Liver (tissue), 9 donors: ENCODE data around the gene NECTIN1. TPM values are rescaled to one million over a fixed set of nuclear protein-coding genes. Genes with fewer than 3 reads are reported as not detected.

Source experiments
- DNase-seq: peaks from one replicate; pipeline ENCODE4 v3.0.0-alpha.2; 2017; ENCODE audit warnings: low spot score
- H3K27ac ChIP-seq, 2 donors: one replicate each; pipeline ENCODE4 v1.7.0; 2013; ENCODE audit warnings: inconsistent platforms in 2 of 2, low read length in 2 of 2, control low read depth in 1 of 2, low read depth in 1 of 2, mild to moderate bottlenecking in 1 of 2
- H3K27me3 ChIP-seq, 4 donors: one replicate each; pipeline versions ENCODE4 v1.6.1 to v1.7.0; 2013; ENCODE audit warnings: low read length in 3 of 4, inconsistent platforms in 1 of 4, mild to moderate bottlenecking in 1 of 4, moderate library complexity in 1 of 4; ENCODE audit not compliant: control insufficient read depth in 4 of 4, insufficient read depth in 4 of 4
- H3K36me3 ChIP-seq, 4 donors: one replicate each; pipeline versions ENCODE4 v1.6.1 to v1.7.0; 2013; ENCODE audit warnings: low read length in 3 of 4, mild to moderate bottlenecking in 3 of 4, low read depth in 1 of 4, moderate library complexity in 1 of 4; ENCODE audit not compliant: control insufficient read depth in 4 of 4, insufficient read depth in 3 of 4
- H3K4me1 ChIP-seq, 4 donors: one replicate each; pipeline versions ENCODE4 v1.6.1 to v1.7.0; 2013; ENCODE audit warnings: low read length in 3 of 4, mild to moderate bottlenecking in 3 of 4, moderate library complexity in 1 of 4; ENCODE audit not compliant: control insufficient read depth in 4 of 4, insufficient read depth in 4 of 4
- H3K4me3 ChIP-seq, 3 donors: one replicate each; pipeline versions ENCODE4 v1.6.1 to v1.7.0; 2013; ENCODE audit warnings: low read length in 3 of 3, control low read depth in 1 of 3, low read depth in 1 of 3, mild to moderate bottlenecking in 1 of 3
- H3K9ac ChIP-seq, 2 donors: one replicate each; pipeline ENCODE4 v1.7.0; 2013; ENCODE audit warnings: low read length in 2 of 2, mild to moderate bottlenecking in 2 of 2, moderate library complexity in 2 of 2, control low read depth in 1 of 2, low read depth in 1 of 2
- H3K9me3 ChIP-seq, 4 donors: one replicate each; pipeline versions ENCODE4 v1.6.1 to v1.7.0; 2013; ENCODE audit warnings: low read length in 3 of 4; ENCODE audit not compliant: control insufficient read depth in 4 of 4
- ATF3 ChIP-seq: IDR thresholded peaks from 2 replicates; pipeline ENCODE4 v1.6.1; 2016; ENCODE audit warnings: antibody characterized with exemption
- FOXA1 ChIP-seq: IDR thresholded peaks from 2 replicates; pipeline ENCODE4 v1.6.1; 2016; ENCODE audit warnings: antibody characterized with exemption
- GABPA ChIP-seq, 2 donors: IDR thresholded peaks in 1 of 2; conservative IDR thresholded peaks in 1 of 2; 2 replicates each; pipeline ENCODE4 v1.6.1; 2016; ENCODE audit warnings: antibody characterized with exemption in 2 of 2, mild to moderate bottlenecking in 1 of 2, moderate library complexity in 1 of 2
- HNF4G ChIP-seq: IDR thresholded peaks from 2 replicates; pipeline ENCODE4 v1.6.1; 2016; ENCODE audit warnings: antibody characterized with exemption
- MAX ChIP-seq: IDR thresholded peaks from 2 replicates; pipeline ENCODE4 v1.6.1; 2016; ENCODE audit warnings: antibody characterized with exemption
- RXRA ChIP-seq, 2 donors: IDR thresholded peaks; 2 replicates each; pipeline ENCODE4 v1.6.1; 2017 to 2018; ENCODE audit warnings: antibody characterized with exemption in 2 of 2, mild to moderate bottlenecking in 1 of 2
- SP1 ChIP-seq: IDR thresholded peaks from 2 replicates; pipeline ENCODE4 v1.6.1; 2018; ENCODE audit warnings: antibody characterized with exemption, mild to moderate bottlenecking
- TAF1 ChIP-seq: conservative IDR thresholded peaks from 2 replicates; pipeline ENCODE4 v1.6.1; 2016; ENCODE audit warnings: antibody characterized with exemption, mild to moderate bottlenecking
- YY1 ChIP-seq: IDR thresholded peaks from 2 replicates; pipeline ENCODE4 v1.6.1; 2016; ENCODE audit warnings: antibody characterized with exemption, mild to moderate bottlenecking
- ZBTB33 ChIP-seq: IDR thresholded peaks from 2 replicates; pipeline ENCODE4 v1.6.1; 2016; ENCODE audit warnings: antibody characterized with exemption
- WGBS: extraction: QIAGEN DNeasy Blood & Tissue Kit; methylation state at CpG from one replicate; pipeline ENCODE4 v1.1.7; 2013; 5-methylcytosine and 5-hydroxymethylcytosine counted together
- polyA plus RNA-seq, 2 donors: library from polyadenylated mRNA; stranded (reverse) in 1 of 2; unstranded in 1 of 2; fragments of 200-250 nt in 1 of 2; fragments of >200 nt in 1 of 2; fragmentation: Nextera tagmentation in 1 of 2; extraction: Ambion mirVana in 1 of 2; gene quantifications; one replicate each; pipeline versions ENCODE4 v1.2.1 to v1.2.3, GENCODE V29; 2013 to 2015
- total RNA-seq, 2 donors: library from RNA; depleted of rRNA; stranded (reverse); fragments of >200 nt; gene quantifications; one replicate each; pipeline ENCODE4 v1.2.3, GENCODE V29; 2014
- donor health status: healthy.
- donor health status: healthy.
- donor health status: healthy.
- donor health status: healthy.
- donor health status: healthy.

NECTIN1 gene
- total and polyA plus RNA-seq, 4 donors: 0.69 to 7.7 (median 5.0) TPM

- no peaks in the 10 kb centered on the region for H3K36me3 ChIP-seq
- peaks cover 0 to 2% (median 0%) of the 10 kb centered on the region in 4 donors for H3K9me3 ChIP-seq
- no peak overlapping the region for H3K9ac ChIP-seq
- TF ChIP-seq HNF4G (no peak), RXRA (IDR thresholded peaks at IDR 0.05) (no peak), YY1 (no peak), ZBTB33 (no peak), SP1 (no peak), MAX (no peak)
- H3K4me1 ChIP-seq: no peaks in the 10 kb centered on the region
- DNase-seq: no peak
- H3K4me3 ChIP-seq: no peak overlapping the region
- no peak overlapping the region for H3K27ac ChIP-seq
- WGBS: 61% methylated on average over 6 of the region's 6 CpGs
- peaks cover 0 to 4% (median 1%) of the 10 kb centered on the region in 4 donors for H3K27me3 ChIP-seq
These were observed 120.8 kb downstream of the NECTIN1 start for GRCh38 chr11:119608201-119608600.

GRCh38 chr11:119607726-119608125 is 121.3 kb downstream of the NECTIN1 start:
- H3K36me3 ChIP-seq: no peaks in the 10 kb centered on the region
- H3K4me1 ChIP-seq: no peaks in the 10 kb centered on the region
- no peak for TF ChIP-seq FOXA1
- TF ChIP-seq RXRA (IDR thresholded peaks at IDR 0.05): no peak
- TF ChIP-seq HNF4G: no peak
- no peak for TF ChIP-seq ZBTB33
- TF ChIP-seq TAF1: no peak
- TF ChIP-seq GABPA (IDR thresholded peaks at IDR 0.05 in 1 of 2, conservative IDR thresholded peaks at IDR 0.05 in 1 of 2): no peak
- TF ChIP-seq ATF3: no peak
- TF ChIP-seq YY1: no peak
- no peak for TF ChIP-seq SP1
- H3K9me3 ChIP-seq: peaks cover 0 to 2% (median 0%) of the 10 kb centered on the region in 4 donors
- WGBS: 30% methylated on average over 5 of the region's 5 CpGs
- H3K9ac ChIP-seq: no peak overlapping the region
- peaks cover 0 to 4% (median 1%) of the 10 kb centered on the region in 4 donors for H3K27me3 ChIP-seq
- H3K27ac ChIP-seq: no peak overlapping the region
- no peak overlapping the region for H3K4me3 ChIP-seq
- no peak for DNase-seq

- H3K9ac ChIP-seq: no peak overlapping the region
- DNase-seq: no peak
- 78% methylated on average over 17 of the region's 17 CpGs for WGBS
- no peaks in the 10 kb centered on the region for H3K36me3 ChIP-seq
- H3K27ac ChIP-seq: no peak overlapping the region
- H3K4me1 ChIP-seq: no peaks in the 10 kb centered on the region
- no peak overlapping the region for H3K4me3 ChIP-seq
- H3K27me3 ChIP-seq: peaks cover 0 to 7% (median 2%) of the 10 kb centered on the region in 4 donors
- TF ChIP-seq YY1 (no peak), RXRA (IDR thresholded peaks at IDR 0.05) (no peak)
- no peaks in the 10 kb centered on the region for H3K9me3 ChIP-seq
These were observed 123.8 kb downstream of the NECTIN1 start for GRCh38 chr11:119605137-119605665.
